ENCODE measurements around the gene C7orf25. TPM values are rescaled to one million over a fixed set of nuclear protein-coding genes. Genes with fewer than 3 reads are reported as not detected.

Gene C7orf25
- total and polyA plus RNA-seq, 2 of the 13 experiments (the other 11 are each of a cell fraction or from before 2014, with no cell fraction given) = 0.37 to 1.3 TPM

DNA sequence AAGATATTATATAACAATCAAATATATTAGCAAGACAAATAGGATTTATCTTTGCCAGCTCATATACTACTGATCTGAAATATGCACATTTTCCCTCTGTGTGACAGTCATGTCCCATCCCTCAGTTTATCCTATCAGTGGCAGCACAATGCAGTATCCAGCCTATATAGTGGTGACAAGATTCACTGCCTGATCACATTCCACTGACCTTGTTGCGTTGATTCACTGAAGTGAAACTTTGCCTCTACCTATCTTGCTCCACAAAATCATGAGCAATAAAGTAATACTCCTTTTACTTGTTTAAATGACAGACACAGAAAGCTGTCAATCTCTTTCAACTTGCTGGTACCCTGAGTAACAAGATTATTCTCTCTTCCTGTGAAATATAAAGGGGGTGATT lies 13.8 kb upstream of the C7orf25 start (continued):
- TF ChIP-seq, protein P1, sequence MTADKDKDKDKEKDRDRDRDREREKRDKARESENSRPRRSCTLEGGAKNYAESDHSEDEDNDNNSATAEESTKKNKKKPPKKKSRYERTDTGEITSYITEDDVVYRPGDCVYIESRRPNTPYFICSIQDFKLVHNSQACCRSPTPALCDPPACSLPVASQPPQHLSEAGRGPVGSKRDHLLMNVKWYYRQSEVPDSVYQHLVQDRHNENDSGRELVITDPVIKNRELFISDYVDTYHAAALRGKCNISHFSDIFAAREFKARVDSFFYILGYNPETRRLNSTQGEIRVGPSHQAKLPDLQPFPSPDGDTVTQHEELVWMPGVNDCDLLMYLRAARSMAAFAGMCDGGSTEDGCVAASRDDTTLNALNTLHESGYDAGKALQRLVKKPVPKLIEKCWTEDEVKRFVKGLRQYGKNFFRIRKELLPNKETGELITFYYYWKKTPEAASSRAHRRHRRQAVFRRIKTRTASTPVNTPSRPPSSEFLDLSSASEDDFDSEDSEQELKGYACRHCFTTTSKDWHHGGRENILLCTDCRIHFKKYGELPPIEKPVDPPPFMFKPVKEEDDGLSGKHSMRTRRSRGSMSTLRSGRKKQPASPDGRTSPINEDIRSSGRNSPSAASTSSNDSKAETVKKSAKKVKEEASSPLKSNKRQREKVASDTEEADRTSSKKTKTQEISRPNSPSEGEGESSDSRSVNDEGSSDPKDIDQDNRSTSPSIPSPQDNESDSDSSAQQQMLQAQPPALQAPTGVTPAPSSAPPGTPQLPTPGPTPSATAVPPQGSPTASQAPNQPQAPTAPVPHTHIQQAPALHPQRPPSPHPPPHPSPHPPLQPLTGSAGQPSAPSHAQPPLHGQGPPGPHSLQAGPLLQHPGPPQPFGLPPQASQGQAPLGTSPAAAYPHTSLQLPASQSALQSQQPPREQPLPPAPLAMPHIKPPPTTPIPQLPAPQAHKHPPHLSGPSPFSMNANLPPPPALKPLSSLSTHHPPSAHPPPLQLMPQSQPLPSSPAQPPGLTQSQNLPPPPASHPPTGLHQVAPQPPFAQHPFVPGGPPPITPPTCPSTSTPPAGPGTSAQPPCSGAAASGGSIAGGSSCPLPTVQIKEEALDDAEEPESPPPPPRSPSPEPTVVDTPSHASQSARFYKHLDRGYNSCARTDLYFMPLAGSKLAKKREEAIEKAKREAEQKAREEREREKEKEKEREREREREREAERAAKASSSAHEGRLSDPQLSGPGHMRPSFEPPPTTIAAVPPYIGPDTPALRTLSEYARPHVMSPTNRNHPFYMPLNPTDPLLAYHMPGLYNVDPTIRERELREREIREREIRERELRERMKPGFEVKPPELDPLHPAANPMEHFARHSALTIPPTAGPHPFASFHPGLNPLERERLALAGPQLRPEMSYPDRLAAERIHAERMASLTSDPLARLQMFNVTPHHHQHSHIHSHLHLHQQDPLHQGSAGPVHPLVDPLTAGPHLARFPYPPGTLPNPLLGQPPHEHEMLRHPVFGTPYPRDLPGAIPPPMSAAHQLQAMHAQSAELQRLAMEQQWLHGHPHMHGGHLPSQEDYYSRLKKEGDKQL (CRISPR knock-in tag; IDR thresholded peaks at IDR 0.05; ENCODE audit: low read depth) = no peak

DNA sequence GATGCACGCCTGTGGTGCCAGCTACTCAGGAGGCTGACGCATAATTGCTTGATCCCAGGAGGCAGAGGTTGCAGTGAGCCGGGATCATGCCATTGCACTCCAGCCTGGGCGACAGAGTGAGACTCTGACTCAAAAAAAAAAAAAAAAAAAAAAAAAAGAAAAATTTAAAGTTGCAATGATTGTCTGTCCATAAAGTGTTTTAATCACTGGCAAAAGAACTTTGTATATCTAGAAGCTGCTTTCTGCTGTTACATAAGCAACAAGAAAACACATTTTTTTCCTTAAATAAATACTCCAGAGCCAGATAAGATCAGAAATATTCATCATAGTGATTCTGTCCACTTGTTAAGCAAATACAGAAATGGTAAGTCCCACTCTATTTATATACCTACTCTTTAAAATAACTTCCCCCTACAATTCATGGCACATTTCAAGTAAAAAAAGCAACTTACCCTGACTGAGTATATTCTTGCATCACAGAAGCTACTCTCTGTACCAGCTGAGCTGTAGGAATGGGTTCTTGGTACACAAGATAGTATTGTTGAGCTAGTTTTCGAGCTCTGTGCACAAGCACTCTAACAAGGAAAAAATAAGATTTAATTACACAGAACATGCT lies 12.5 kb upstream of the C7orf25 start:
- CTCF ChIA-PET (ENCODE audit: low intra/inter-chr PET ratio, low total read pairs) = no interaction called here
- no peak for DNase-seq (ENCODE audit: low spot score)
- no peak overlapping the region for H3K27ac ChIP-seq (ENCODE audit: extremely low read length, insufficient read depth, low read length)
- H3K4me1 ChIP-seq (ENCODE audit: insufficient read depth, low read length) = peaks cover 21% of the 10 kb centered on the region
- WGBS (ENCODE audit: low lambda C conversion rate) = 94% methylated on average over 5 of the region's 5 CpGs
- H3K79me2 ChIP-seq (ENCODE audit: insufficient read depth, low read length) = peaks cover 22% of the 10 kb centered on the region
- H3K27me3 ChIP-seq (ENCODE audit: control insufficient read depth in 1 of 2, insufficient read depth in 2 of 2, low read length in 2 of 2) = no peaks in the 10 kb centered on the region
- H3K4me2 ChIP-seq (ENCODE audit: low read depth, low read length) = no peak overlapping the region
- no peak for ATAC-seq
- POLR2A ChIA-PET = interaction anchor here (1.0 to 1.1 kb wide), 2 partner anchors 8 to 36 kb away, joined by 3 read pairs; partner anchors contain the start of genes MRPL32 and PSMA2
- no peak overlapping the region for H3K9ac ChIP-seq (ENCODE audit: insufficient read depth, low read depth, low read length)
- BruUV-seq (replicated peaks) = no TSS peak
- peaks cover 8 to 67% of the 10 kb centered on the region in 2 experiments for H3K36me3 ChIP-seq (replicated peaks in 1 of 2; ENCODE audit: control insufficient read depth in 1 of 2, insufficient read depth in 2 of 2, low read length in 2 of 2)
- intact Hi-C loops (cut with micrococcal nuclease; ENCODE audit: unreplicated experiment) = no loop called here
- in situ Hi-C loops (cut with HindIII; ENCODE audit: extremely low pct_ligation_motif_present, low pct_unique_long_range_greater_than_20kb) = no loop called here
- H2AFZ ChIP-seq (ENCODE audit: low read length) = no peak overlapping the region
- no peak overlapping the region for H3K4me3 ChIP-seq (replicated peaks in 1 of 3; ENCODE audit: insufficient read depth in 1 of 3, low read depth in 2 of 3, low read length in 3 of 3)
- H3K9me3 ChIP-seq (ENCODE audit: low read length) = no peaks in the 10 kb centered on the region
- FAIRE-seq = no peak
- H4K20me1 ChIP-seq (ENCODE audit: insufficient read depth, low read length) = peaks cover 10% of the 10 kb centered on the region
- TF ChIP-seq ZNF747 (CRISPR knock-in tag; IDR thresholded peaks at IDR 0.05; ENCODE audit: borderline replicate concordance) (no peak), CBFB (CRISPR knock-in tag; IDR thresholded peaks at IDR 0.05) (no peak), ZNF607 (CRISPR knock-in tag; IDR thresholded peaks at IDR 0.05; ENCODE audit: borderline replicate concordance) (no peak), SP140L (CRISPR knock-in tag; IDR thresholded peaks at IDR 0.05; ENCODE audit: borderline replicate concordance) (no peak), ZBTB7B (CRISPR knock-in tag; IDR thresholded peaks at IDR 0.05) (no peak), SIN3B (IDR thresholded peaks at IDR 0.05; ENCODE audit: low read length) (no peak), RBM39 (IDR thresholded peaks at IDR 0.05; ENCODE audit: low read depth, low read length, poor library complexity, severe bottlenecking) (no peak)
- TF ChIP-seq, protein P2, sequence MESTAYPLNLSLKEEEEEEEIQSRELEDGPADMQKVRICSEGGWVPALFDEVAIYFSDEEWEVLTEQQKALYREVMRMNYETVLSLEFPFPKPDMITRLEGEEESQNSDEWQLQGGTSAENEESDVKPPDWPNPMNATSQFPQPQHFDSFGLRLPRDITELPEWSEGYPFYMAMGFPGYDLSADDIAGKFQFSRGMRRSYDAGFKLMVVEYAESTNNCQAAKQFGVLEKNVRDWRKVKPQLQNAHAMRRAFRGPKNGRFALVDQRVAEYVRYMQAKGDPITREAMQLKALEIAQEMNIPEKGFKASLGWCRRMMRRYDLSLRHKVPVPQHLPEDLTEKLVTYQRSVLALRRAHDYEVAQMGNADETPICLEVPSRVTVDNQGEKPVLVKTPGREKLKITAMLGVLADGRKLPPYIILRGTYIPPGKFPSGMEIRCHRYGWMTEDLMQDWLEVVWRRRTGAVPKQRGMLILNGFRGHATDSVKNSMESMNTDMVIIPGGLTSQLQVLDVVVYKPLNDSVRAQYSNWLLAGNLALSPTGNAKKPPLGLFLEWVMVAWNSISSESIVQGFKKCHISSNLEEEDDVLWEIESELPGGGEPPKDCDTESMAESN (CRISPR knock-in tag; conservative IDR thresholded peaks at IDR 0.05) = no peak
- TF ChIP-seq, protein P3, sequence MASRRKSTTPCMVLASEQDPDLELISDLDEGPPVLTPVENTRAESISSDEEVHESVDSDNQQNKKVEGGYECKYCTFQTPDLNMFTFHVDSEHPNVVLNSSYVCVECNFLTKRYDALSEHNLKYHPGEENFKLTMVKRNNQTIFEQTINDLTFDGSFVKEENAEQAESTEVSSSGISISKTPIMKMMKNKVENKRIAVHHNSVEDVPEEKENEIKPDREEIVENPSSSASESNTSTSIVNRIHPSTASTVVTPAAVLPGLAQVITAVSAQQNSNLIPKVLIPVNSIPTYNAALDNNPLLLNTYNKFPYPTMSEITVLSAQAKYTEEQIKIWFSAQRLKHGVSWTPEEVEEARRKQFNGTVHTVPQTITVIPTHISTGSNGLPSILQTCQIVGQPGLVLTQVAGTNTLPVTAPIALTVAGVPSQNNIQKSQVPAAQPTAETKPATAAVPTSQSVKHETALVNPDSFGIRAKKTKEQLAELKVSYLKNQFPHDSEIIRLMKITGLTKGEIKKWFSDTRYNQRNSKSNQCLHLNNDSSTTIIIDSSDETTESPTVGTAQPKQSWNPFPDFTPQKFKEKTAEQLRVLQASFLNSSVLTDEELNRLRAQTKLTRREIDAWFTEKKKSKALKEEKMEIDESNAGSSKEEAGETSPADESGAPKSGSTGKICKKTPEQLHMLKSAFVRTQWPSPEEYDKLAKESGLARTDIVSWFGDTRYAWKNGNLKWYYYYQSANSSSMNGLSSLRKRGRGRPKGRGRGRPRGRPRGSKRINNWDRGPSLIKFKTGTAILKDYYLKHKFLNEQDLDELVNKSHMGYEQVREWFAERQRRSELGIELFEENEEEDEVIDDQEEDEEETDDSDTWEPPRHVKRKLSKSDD (CRISPR knock-in tag; IDR thresholded peaks at IDR 0.05; ENCODE audit: low read depth) = no peak
- TF ChIP-seq, protein P4, sequence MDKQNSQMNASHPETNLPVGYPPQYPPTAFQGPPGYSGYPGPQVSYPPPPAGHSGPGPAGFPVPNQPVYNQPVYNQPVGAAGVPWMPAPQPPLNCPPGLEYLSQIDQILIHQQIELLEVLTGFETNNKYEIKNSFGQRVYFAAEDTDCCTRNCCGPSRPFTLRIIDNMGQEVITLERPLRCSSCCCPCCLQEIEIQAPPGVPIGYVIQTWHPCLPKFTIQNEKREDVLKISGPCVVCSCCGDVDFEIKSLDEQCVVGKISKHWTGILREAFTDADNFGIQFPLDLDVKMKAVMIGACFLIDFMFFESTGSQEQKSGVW (CRISPR knock-in tag; IDR thresholded peaks at IDR 0.05; ENCODE audit: borderline replicate concordance) = no peak
